GM18519 (cell line): ENCODE data around the gene TP53INP2.
"Not testable (repeated sequence)": the region's sequence is repeated elsewhere in the genome, so short reads cannot be mapped to it uniquely, and the experiment has no call there.

ENCODE experiments used
- ATAC-seq: cut with Tn5 transposase; IDR thresholded peaks from one replicate; pipeline ENCODE4 v1.9.1; 2021; ENCODE audit warnings: mild to moderate bottlenecking, moderate library complexity; ENCODE audit not compliant: unreplicated experiment, low FRiP score

Gene TP53INP2

DNA sequence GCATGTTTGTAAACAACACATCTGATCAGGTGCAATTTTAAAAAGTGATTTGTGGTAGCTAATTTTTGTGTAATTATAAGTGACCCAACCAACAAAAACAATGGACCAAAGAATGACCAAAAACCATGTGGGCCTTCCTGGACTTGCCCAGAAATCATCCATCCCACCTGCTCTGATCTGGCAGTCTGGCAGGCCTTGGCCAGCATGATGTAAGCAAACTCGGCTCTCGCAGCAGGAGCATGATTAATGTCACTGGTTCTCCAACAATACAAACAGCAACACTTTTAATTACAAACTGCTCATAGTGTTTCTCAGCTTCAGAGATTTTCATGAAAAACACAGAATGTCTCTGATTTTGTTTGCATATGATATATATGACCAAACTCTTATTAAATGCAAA lies 16.1 kb downstream of the TP53INP2 start:
- no peak for ATAC-seq

DNA sequence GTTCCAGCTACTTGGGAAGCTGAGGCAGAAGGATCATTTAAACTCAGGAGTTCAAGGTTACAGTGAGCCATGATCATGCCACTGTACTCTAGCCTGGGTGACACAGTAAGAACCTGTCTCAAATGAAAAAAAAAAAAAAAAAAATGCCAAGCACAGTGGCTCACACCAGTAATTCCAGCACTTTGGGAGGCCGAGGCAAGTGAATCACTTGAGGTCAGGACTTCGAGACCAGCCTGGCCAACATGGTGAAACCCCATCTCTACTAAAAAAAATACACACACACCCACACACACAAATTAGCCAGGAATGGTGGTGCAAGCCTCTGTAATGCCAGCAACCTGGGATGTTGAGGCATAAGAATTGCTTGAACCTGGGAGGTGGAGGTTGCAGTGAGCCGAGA lies 18.4 kb downstream of the TP53INP2 start:
- not testable (repeated sequence) for ATAC-seq

GRCh38 chr20:34724172-34724571 lies 20.0 kb downstream of the TP53INP2 start:
- ATAC-seq: no peak

GRCh38 chr20:34729416-34729815 lies 25.3 kb downstream of the TP53INP2 start:
- ATAC-seq: no peak

- no peak for ATAC-seq
These were observed 28.4 kb downstream of the TP53INP2 start for GRCh38 chr20:34732523-34732922.

DNA sequence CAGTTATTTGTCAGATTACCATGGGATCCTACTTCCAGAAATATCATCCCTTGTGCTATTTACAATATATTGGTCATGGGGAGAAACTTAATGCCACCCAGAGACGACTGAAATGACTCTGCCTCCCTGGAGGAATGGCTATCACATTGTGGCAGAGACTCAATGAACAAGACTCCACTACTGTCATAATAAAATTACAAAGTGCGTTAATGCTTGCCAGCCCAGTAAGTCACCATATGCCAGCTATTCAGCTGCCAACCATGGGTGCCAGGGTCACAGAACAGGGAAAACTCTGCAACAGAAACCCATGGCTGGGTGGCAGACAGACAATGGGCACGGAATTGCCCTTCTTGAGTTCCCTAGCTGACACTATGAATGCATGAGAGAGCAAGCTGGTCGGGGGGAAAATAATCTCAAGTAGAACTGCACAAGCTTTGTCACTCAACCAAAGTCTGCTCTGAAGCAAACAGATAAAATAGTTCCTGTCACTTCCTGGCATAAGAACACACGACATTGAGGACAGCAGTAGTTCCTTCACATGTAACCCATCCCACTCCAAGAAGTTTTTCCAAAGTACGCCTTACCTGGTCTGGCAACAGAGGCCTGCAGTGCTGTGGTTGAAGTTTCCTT lies 32.1 kb downstream of the TP53INP2 start:
- no peak for ATAC-seq

- no peak for ATAC-seq
These were observed 38.9 kb downstream of the TP53INP2 start for GRCh38 chr20:34743039-34743438.

DNA sequence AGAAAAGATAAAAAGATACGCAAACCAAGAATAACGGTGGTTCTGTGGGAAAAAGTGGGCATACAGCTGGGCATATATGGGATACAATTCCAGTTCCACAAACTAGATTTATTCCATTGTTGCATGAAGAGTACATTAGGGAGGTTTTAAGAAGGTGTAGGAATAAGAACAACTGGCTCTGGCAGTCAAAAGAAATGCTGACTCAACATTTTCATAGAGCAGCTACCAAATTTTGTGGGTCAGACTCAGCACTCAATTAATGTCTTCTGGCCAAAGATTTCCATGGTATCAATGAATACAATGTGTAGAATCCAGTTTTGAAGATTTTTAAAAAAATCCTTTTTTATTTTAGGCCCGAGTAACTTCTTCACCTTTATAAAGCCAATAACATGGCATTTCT lies 40.2 kb downstream of the TP53INP2 start:
- ATAC-seq: no peak

GRCh38 chr20:34744847-34745246 lies 40.7 kb downstream of the TP53INP2 start:
- no peak for ATAC-seq

DNA sequence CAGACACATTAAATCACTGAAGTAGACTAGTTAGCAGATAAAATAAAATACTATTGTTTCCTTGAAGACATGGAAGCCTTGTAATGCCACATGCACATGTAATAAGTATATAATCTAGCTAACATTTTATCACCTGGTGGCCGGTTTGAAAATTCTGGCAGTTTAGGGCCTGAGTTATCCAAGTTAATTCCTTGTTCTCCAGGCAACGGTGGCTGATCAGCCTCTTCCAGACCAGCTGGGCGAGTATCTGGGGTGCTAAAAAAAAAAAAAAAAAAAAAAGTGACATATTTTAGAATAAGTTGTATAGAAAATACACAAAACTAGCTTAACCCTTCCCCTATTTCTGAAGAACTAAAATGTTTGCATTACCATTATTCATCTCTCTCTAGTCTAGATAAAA lies 42.5 kb downstream of the TP53INP2 start:
- ATAC-seq: no peak

DNA sequence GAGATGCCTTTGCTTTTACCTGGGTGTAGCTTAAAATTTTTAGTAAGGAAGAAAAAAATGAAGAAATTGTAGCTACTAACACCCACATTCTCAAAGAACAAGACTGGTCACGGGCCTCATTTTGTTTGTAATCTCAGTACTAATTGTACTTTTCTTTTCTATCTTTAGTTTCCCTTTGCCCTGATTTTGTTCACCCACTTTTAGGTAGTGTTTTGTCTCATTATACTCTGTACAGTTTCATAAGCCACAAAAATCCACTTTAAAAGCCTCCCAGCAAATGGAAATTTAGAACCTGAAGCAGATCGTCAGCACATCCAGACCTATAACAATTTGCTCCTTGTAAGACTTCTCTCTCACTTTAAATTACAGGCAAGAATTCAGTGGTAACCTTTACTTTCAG lies 43.3 kb downstream of the TP53INP2 start:
- ATAC-seq: no peak

DNA sequence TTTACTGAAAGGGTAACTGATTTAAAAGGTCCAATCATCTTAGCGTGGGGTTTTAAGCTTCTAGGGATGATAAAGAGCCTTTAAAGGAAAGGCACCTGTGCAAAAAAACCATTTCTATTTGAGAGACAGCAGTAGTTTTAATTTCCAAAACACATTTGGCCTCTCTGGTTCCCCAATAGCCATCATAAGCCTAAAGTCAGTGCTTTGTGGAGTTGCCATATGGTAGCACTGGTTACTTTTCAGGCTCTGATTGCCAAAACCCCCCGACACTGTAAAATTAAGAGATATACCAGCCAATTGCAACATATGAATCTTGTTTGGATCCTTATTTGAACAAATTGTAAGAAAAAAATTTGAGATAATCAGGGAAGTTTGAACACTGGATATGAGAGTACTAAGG lies 44.6 kb downstream of the TP53INP2 start:
- no peak for ATAC-seq

DNA sequence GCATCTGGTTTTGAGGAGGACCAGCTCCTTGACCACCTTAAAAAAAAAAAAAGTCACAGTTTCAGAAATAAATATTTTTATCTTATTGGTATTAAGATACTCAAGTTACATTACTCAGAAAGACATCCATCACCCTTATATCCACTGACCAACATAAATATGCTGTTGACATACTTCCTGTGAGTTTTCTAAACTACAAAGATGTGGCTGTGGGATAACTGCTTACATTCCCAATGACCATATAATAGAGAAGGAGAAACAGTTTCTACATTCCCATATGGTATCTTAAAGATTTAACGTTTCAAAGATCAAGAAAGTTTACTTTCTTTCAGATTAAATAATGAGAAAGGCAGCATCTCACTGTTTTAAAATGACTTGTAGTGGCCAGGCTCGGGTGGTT lies 46.3 kb downstream of the TP53INP2 start:
- ATAC-seq: no peak

DNA sequence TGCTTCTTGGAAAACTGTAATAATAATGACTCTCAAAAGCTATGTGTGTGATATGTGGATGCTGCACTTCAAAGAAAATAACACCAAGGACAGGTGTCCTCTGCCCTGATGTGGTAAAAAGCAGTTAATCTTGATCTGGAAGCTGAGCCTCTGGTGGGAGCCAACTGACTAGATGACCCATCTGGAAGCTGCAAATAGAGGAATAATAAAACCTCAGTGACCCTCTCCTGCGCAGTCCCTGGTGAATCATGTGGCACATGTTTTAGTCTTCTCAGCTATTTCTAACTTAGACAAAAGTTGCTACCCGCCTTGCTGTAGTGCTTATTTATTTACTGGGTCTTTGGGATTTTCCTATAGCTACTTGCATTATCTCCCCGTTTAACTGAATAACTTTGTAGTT lies 47.3 kb downstream of the TP53INP2 start:
- no peak for ATAC-seq

DNA sequence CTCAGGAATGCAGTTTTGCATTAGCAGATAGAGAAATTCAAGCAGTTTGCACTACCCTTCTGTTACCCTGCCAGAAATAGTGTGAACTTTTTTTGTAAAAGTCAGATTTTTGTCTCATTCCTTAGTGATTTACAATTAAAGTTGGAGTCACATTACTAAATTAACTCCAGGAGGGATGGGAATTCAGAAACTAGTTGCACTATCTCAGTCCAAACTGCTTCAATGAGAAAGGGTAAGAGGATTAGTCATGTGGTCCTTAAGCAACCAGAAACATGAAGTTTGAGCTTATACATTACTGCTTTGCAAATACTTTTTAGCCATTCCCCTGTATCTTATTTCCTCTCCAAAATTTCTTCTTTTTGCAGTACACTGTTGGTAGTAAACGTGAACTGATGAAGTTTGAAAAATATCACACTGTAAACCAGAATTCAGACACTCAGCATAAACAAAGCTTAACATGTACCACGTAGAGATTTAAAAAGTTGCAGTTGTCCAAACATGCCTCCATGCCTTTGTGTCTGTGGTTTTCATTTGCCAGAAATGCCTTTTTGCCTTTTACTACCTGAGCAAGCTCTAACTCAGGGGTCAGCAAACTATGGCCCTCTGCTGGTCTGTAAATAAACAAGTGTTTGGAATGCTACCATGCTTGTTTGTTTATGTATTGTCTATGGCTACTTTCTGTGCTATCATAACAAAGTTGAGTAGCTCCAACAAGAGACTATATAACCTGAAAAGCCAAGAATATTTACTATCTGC lies 49.7 kb downstream of the TP53INP2 start:
- no peak for ATAC-seq

- ATAC-seq: no peak
These were observed 50.5 kb downstream of the TP53INP2 start for GRCh38 chr20:34754611-34755010.

- no peak for ATAC-seq
These were observed 51.2 kb downstream of the TP53INP2 start for GRCh38 chr20:34755367-34755766.

DNA sequence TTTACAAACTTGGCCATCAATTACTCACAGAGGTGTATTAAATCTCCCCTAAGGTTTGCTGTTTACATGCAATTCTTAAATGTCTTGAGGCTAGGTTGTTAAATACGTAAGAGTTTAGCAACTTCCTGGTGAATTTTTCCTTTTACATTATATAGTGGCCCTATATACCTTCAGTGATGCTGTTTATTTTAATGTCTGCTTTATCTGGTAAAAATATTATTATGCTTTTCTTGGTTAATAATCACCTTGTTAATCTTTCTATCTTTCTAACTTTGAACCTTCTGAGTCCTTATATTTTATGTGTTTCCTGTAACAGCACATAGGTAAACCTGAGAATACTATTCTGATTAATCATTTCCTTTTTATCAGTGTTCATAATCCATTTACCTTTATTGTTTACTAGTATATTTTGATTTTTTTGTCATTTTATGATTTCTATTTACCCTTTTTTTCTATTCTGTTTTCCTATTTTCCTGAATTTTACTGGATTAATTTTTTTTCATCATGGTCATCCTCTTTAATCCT lies 57.9 kb downstream of the TP53INP2 start:
- no peak for ATAC-seq
